ENCODE results near the gene RFTN2.
"Not testable (repeated sequence)": the region's sequence is repeated elsewhere in the genome, so short reads cannot be mapped to it uniquely, and the experiment has no call there.

The RFTN2 gene, protein sequence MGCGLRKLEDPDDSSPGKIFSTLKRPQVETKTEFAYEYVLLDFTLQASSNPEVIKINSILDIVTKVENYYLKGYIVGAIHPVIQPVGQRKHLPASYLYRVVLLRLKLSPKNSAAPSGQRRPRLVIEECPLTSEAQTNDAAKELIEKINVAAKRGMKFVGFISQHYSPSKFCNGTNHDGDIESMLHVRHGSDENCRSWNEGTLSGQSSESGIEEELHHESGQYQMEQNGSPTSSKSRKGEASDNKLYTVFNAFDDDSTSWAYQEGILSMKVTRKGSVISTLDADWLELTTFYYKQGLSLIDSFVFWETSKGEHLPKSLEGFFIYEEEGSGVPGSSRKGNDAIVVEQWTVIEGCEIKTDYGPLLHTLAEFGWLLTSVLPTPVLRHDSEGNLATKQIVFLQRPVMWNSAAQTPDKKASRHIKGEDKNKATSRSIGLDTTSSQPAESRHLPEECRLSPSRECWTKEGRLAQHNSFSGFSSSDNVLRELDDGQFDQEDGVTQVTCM

DNA sequence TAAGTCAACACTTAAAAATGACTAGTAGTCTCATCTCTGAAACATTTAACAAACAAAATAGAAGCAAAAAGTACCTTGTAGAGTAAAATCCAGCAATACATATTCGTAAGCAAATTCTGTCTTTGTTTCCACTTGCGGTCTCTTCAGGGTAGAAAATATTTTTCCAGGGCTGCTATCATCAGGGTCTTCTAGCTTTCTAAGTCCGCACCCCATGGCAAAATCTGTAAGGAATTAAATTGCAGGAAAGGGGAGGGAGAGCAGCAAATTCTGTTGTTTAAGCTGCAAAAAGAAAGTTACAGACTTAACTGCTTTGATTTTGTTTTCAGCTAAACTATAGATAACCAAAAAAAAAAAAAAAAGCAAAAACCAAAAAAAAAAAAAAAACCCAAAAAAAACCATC, at the start of gene RFTN2:
Gene RFTN2, minus strand, starts transcription at position 342 of the 400 bp plus-strand sequence. Its CDS starts 129 bp downstream, at position 213.
- no peak within 1 kb of the TSS for H3K4me3 Mint-ChIP-seq
- peaks cover 14% of the 10 kb centered on the region for H3K4me1 Mint-ChIP-seq
- H3K27me3 Mint-ChIP-seq = no peaks in the 10 kb centered on the region
- DNase-seq (no peak), ATAC-seq (no peak)
- H3K9me3 Mint-ChIP-seq = no peaks in the 10 kb centered on the region
- no peak within 1 kb of the TSS for H3K27ac Mint-ChIP-seq

DNA sequence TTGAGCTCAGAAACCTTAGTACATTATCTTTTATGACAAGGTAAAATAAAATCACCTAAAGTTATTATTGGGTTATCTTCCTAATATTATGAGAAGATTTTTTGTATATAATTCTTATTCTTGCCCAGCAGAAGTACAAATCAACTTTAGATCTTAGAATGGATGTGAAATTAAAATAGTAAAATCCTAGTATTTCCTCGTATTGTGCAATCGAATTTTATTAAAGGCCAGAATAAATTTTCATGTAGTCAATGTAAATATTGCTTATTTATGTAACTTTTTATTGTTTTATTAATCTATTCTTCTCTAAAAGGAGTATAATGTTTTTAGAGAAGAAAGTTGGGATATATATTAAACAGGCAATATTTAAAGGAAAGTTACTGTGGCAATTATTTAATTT, 42.5 kb upstream of the RFTN2 start:
- DNase-seq (no peak), ATAC-seq (no peak)
- no peak overlapping the region for H3K4me3 Mint-ChIP-seq
- no peaks in the 10 kb centered on the region for H3K27me3 Mint-ChIP-seq
- no peak overlapping the region for H3K27ac Mint-ChIP-seq
- no peaks in the 10 kb centered on the region for H3K9me3 Mint-ChIP-seq
- peaks cover 11% of the 10 kb centered on the region for H3K4me1 Mint-ChIP-seq

- ATAC-seq (no peak), DNase-seq (no peak)
- H3K27ac Mint-ChIP-seq = no peak overlapping the region
- peaks cover 46% of the 10 kb centered on the region for H3K4me1 Mint-ChIP-seq
- no peak overlapping the region for H3K4me3 Mint-ChIP-seq
- H3K27me3 Mint-ChIP-seq = no peaks in the 10 kb centered on the region
- no peaks in the 10 kb centered on the region for H3K9me3 Mint-ChIP-seq
Measured at GRCh38 chr2:197713271-197713670, 37.9 kb upstream of the RFTN2 start.

- DNase-seq (no peak), ATAC-seq (no peak)
- H3K9me3 Mint-ChIP-seq = no peaks in the 10 kb centered on the region
- peaks cover 56% of the 10 kb centered on the region for H3K4me1 Mint-ChIP-seq
- H3K27ac Mint-ChIP-seq = no peak overlapping the region
- H3K27me3 Mint-ChIP-seq = no peaks in the 10 kb centered on the region
- no peak overlapping the region for H3K4me3 Mint-ChIP-seq
Measured at GRCh38 chr2:197711578-197711977, 36.2 kb upstream of the RFTN2 start.

- H3K4me1 Mint-ChIP-seq = peaks cover 62% of the 10 kb centered on the region
Measured at GRCh38 chr2:197710424-197711042, 35.1 kb upstream of the RFTN2 start.

GRCh38 chr2:197709140-197709539, 33.8 kb upstream of the RFTN2 start:
- not testable (repeated sequence) for H3K27me3 Mint-ChIP-seq, H3K9me3 Mint-ChIP-seq, DNase-seq, H3K27ac Mint-ChIP-seq, ATAC-seq
- Mint-ChIP-seq H3K4me1 (peaks cover 66% of the 10 kb centered on the region), H3K4me3 (peak overlapping the region; percentile 34 to 60)

More at GRCh38 chr2:197710424-197711042, 35.1 kb upstream of the RFTN2 start:
- DNase-seq (peak; percentile 39 to 64), ATAC-seq (peak; percentile 84)
- Mint-ChIP-seq H3K4me3 (peak overlapping the region in 1 of 2 donors; percentile 15), H3K9me3 (no peaks in the 10 kb centered on the region), H3K27me3 (no peaks in the 10 kb centered on the region), H3K27ac (no peak overlapping the region)

GRCh38 chr2:197708331-197708730, 32.9 kb upstream of the RFTN2 start:
- H3K4me1 Mint-ChIP-seq = peaks cover 62% of the 10 kb centered on the region
- ATAC-seq = no peak
- no peak for DNase-seq
- peak overlapping the region; percentile 34 to 76 for H3K4me3 Mint-ChIP-seq
- no peaks in the 10 kb centered on the region for H3K27me3 Mint-ChIP-seq
- H3K27ac Mint-ChIP-seq = no peak overlapping the region
- no peaks in the 10 kb centered on the region for H3K9me3 Mint-ChIP-seq

- H3K4me1 Mint-ChIP-seq = peaks cover 54% of the 10 kb centered on the region
- H3K27ac Mint-ChIP-seq = no peak overlapping the region
- H3K4me3 Mint-ChIP-seq = peak overlapping the region; percentile 91 to 94
- H3K9me3 Mint-ChIP-seq = no peaks in the 10 kb centered on the region
- ATAC-seq = no peak
- H3K27me3 Mint-ChIP-seq = no peaks in the 10 kb centered on the region
- DNase-seq = no peak
Measured at GRCh38 chr2:197707316-197708213, 32.2 kb upstream of the RFTN2 start.

- Mint-ChIP-seq H3K27ac (peak overlapping the region in 1 of 2 donors; percentile 54), H3K27me3 (no peaks in the 10 kb centered on the region), H3K4me3 (peak overlapping the region; percentile 91 to 94), H3K9me3 (no peaks in the 10 kb centered on the region), H3K4me1 (peaks cover 54% of the 10 kb centered on the region)
- no peak for DNase-seq
- ATAC-seq = no peak
Measured at GRCh38 chr2:197706839-197707207, 31.4 kb upstream of the RFTN2 start.

GRCh38 chr2:197705912-197706838, 30.8 kb upstream of the RFTN2 start:
- H3K4me1 Mint-ChIP-seq = peaks cover 55% of the 10 kb centered on the region
- H3K27me3 Mint-ChIP-seq = no peaks in the 10 kb centered on the region
- H3K9me3 Mint-ChIP-seq = no peaks in the 10 kb centered on the region
- DNase-seq (peak in 1 of 2 donors; percentile 19), ATAC-seq (no peak)
- peak overlapping the region; percentile 91 to 94 for H3K4me3 Mint-ChIP-seq
- peak overlapping the region; percentile 93 for H3K27ac Mint-ChIP-seq

DNA sequence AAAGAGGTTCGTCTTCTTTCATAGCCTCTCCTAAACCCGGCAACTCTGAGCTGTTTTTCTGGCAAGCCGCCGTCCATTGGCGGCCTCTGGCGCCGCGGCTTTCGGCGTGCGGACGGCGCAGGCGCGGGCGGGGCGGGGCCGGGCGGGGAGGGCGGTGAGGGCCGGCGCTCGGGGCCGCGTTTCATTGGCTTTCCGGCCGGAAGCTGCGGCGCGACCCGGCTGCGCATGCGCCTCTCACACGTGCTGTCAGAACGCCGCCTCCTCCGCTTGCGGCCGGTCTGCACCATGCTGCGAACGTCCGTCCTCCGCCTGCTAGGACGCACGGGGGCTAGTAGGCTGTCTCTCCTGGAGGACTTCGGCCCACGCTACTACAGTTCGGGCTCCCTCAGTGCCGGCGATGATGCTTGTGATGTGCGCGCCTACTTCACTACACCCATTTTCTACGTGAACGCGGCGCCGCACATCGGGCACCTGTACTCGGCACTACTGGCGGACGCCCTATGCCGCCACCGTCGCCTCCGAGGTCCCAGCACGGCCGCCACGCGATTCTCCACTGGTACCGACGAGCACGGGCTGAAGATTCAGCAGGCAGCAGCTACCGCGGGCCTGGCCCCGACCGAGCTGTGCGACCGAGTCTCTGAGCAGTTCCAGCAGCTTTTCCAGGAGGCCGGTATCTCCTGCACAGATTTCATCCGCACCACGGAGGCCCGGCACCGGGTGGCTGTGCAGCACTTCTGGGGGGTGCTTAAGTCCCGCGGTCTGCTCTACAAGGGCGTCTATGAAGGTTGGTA, 29.9 kb upstream of the RFTN2 start, which contains the start of gene MARS2:
Gene MARS2, plus strand, starts transcription at position 249 of the 791 bp plus-strand sequence. Its CDS starts 37 bp downstream, at position 286.
- DNase-seq (peak; percentile 91 to 93), ATAC-seq (peak; percentile 84)
- peak within 1 kb of the TSS; percentile 93 to 96 for H3K27ac Mint-ChIP-seq
- H3K4me1 Mint-ChIP-seq = peaks cover 58% of the 10 kb centered on the region
- no peaks in the 10 kb centered on the region for H3K27me3 Mint-ChIP-seq
- H3K9me3 Mint-ChIP-seq = no peaks in the 10 kb centered on the region
- peak within 1 kb of the TSS; percentile 91 to 94 for H3K4me3 Mint-ChIP-seq

DNA sequence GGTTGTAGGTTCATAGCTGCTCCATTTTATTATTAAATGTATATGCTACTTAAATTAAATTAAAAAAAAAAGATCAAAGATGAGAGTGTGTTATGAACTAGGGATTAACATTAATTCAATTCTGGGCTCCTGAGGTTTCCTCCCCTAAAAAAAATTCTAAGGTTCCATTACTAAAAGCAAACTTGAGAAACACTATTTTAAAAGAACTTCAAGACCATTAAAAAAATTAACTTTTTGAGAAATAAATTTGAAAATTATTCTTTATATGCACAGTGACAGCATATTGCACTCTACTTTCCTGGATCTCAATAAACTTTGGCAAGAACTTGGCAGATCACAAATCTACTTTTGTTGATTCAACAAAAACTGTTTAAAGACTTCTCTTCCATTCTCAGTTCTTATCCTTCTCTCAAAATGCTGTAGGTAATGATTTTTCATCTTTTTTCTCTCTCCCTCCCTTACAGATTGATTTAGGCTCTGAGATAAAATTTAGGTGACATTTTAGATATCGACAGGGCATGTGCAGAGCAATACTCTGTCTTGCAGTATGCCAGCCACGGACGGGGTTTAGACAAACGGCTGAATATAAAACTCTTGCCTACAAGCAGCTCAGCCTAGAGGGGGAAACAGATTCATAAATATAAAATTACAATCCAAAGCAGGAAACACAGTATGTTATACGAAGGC, 29.2 kb upstream of the RFTN2 start:
- Mint-ChIP-seq H3K9me3 (no peaks in the 10 kb centered on the region), H3K27ac (peak overlapping the region; percentile 23 to 96), H3K4me1 (peaks cover 52% of the 10 kb centered on the region), H3K4me3 (peak overlapping the region; percentile 76 to 90), H3K27me3 (no peaks in the 10 kb centered on the region)
- ATAC-seq (peak; percentile 53), DNase-seq (no peak)

DNA sequence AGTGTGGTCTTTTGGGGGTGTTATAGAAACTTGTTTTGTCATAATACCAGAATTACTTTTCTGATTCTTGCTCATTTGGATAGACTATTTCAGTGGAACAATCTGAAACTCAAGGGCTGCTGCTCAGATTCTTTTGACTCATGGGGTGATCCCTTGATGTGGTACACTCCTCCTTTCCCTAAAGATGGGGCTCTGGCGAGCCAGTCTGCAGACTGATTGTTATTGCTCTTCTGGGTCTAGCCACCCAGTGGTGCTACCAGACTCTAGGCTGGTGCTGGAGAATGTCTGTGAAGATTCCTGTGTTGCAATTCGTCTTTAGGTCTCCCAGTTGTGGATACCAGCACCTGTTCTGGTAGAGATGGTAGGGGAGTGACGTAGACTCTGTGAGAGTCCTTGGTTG, 25.6 kb upstream of the RFTN2 start:
- H3K4me1 Mint-ChIP-seq = peaks cover 30% of the 10 kb centered on the region
- peak in 1 of 2 donors; percentile 52 for DNase-seq
- ATAC-seq = peak; percentile 48
- no peaks in the 10 kb centered on the region for H3K27me3 Mint-ChIP-seq
- H3K27ac Mint-ChIP-seq = peak overlapping the region in 1 of 2 donors; percentile 38
- no peaks in the 10 kb centered on the region for H3K9me3 Mint-ChIP-seq
- H3K4me3 Mint-ChIP-seq = peak overlapping the region in 1 of 2 donors; percentile 20

All from stimulated activated naive CD8-positive, alpha-beta T cell treated with anti-CD3 and anti-CD28 coated beads, Interleukin-15, amount 100 ng/mL, for 72 hours (primary cell).